Peyer's patch (tissue), 4 donors: ENCODE results near the gene CMTM8. TPM values are rescaled to one million over a fixed set of nuclear protein-coding genes. Genes with fewer than 3 reads are reported as not detected.

Experiments
- DNase-seq, 3 donors: peaks; one replicate each; pipeline ENCODE4 v3.0.0-alpha.2; 2017 to 2019
- H3K27ac ChIP-seq, 4 donors: fragments of 200-600 bp; sonication (generic); one replicate each; pipeline ENCODE4 v1.5.1; 2016 to 2019
- H3K27me3 ChIP-seq, 2 donors: fragments of 200-600 bp; sonication (generic); one replicate each; pipeline ENCODE4 v1.5.1; 2019
- H3K36me3 ChIP-seq, 3 donors: fragments of 200-600 bp; sonication (generic); one replicate each; pipeline ENCODE4 v1.5.1; 2016 to 2019
- H3K4me1 ChIP-seq, 4 donors: fragments of 200-600 bp; sonication (generic); one replicate each; pipeline ENCODE4 v1.5.1; 2016 to 2019
- H3K4me3 ChIP-seq, 4 donors: fragments of 200-600 bp; sonication (generic); 1 replicate in 3 of 4; 2 replicates in 1 of 4; pipeline ENCODE4 v1.5.1; 2016 to 2019; ENCODE audit warnings: mild to moderate bottlenecking in 1 of 4
- H3K9me3 ChIP-seq, 4 donors: fragments of 200-600 bp; sonication (generic); one replicate each; pipeline ENCODE4 v1.5.1; 2016 to 2019; ENCODE audit warnings: mild to moderate bottlenecking in 1 of 4
- POLR2A ChIP-seq, 2 donors: fragments of 450-650 bp; IDR thresholded peaks; one replicate each; pipeline ENCODE4 v1.5.1; 2017; ENCODE audit warnings: antibody characterized with exemption in 2 of 2, mild to moderate bottlenecking in 2 of 2, moderate library complexity in 2 of 2
- total RNA-seq, 4 donors: library from RNA; depleted of rRNA; stranded (reverse); fragments of >200 nt; gene quantifications; one replicate each; pipeline ENCODE4 v1.1.0, GENCODE V29; 2016
- TF ChIP-seq, protein P1 (sequence below), 6 experiments: fragments of 450-650 bp in 4 of 6; fragments of 200-600 bp in 2 of 6; sonication (generic) in 1 of 6; IDR thresholded peaks; one replicate each; pipeline ENCODE4 v1.5.1; 2017 to 2019; ENCODE audit warnings: antibody characterized with exemption in 6 of 6, mild to moderate bottlenecking in 3 of 6, moderate library complexity in 1 of 6

CMTM8 gene
- total RNA-seq, 4 donors from 2014 or later: 7.1 to 16.5 (median 13.1) TPM; not detected in 1

- no peaks in the 10 kb centered on the region for H3K27me3 ChIP-seq
- H3K4me3 ChIP-seq: no peak overlapping the region
- H3K36me3 ChIP-seq: no peaks in the 10 kb centered on the region
- H3K9me3 ChIP-seq: no peaks in the 10 kb centered on the region
- DNase-seq: peak in 2 of 3 donors; percentile 15 to 63
- TF ChIP-seq, protein P1, sequence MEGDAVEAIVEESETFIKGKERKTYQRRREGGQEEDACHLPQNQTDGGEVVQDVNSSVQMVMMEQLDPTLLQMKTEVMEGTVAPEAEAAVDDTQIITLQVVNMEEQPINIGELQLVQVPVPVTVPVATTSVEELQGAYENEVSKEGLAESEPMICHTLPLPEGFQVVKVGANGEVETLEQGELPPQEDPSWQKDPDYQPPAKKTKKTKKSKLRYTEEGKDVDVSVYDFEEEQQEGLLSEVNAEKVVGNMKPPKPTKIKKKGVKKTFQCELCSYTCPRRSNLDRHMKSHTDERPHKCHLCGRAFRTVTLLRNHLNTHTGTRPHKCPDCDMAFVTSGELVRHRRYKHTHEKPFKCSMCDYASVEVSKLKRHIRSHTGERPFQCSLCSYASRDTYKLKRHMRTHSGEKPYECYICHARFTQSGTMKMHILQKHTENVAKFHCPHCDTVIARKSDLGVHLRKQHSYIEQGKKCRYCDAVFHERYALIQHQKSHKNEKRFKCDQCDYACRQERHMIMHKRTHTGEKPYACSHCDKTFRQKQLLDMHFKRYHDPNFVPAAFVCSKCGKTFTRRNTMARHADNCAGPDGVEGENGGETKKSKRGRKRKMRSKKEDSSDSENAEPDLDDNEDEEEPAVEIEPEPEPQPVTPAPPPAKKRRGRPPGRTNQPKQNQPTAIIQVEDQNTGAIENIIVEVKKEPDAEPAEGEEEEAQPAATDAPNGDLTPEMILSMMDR (IDR thresholded peaks at IDR 0.05): peak in 3 of 6 experiments; percentile 22 to 36 (median 26)
- no peak for TF ChIP-seq POLR2A (IDR thresholded peaks at IDR 0.05)
- H3K27ac ChIP-seq: no peak overlapping the region
- H3K4me1 ChIP-seq: no peaks in the 10 kb centered on the region
Observed at GRCh38 chr3:32334675-32335074, 96.2 kb downstream of the CMTM8 start.

- no peaks in the 10 kb centered on the region for H3K36me3 ChIP-seq
- no peak overlapping the region for H3K4me3 ChIP-seq
- DNase-seq: no peak
- no peak for TF ChIP-seq POLR2A (IDR thresholded peaks at IDR 0.05)
- TF ChIP-seq, protein P1 (IDR thresholded peaks at IDR 0.05): no peak
- H3K9me3 ChIP-seq: no peaks in the 10 kb centered on the region
- H3K27ac ChIP-seq: no peak overlapping the region
- no peaks in the 10 kb centered on the region for H3K27me3 ChIP-seq
- peaks cover 0 to 2% (median 0%) of the 10 kb centered on the region in 4 donors for H3K4me1 ChIP-seq
Observed at GRCh38 chr3:32335365-32336112, 97.1 kb downstream of the CMTM8 start.

DNA sequence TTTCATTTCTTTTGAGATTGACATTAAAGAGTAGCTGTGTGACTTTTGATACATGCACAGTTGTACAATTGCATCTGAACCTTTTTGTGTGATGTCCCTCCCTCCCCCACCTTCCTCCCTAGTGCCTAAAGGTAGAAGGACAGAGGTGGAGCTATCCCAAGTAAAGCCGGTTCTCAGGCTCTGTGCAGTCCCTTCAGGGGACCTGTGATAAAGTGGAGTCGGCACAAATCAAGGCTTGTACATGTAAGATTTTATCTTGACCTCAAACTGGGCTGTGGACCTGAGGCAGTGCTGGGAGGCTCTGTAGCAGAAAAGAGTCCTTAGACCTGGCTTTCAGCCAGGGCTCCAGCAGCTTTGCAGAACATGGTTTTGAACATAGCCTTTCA, 97.6 kb downstream of the CMTM8 start:
- Histone ChIP-seq H3K9me3 (no peaks in the 10 kb centered on the region), H3K4me1 (peaks cover 0 to 8% (median 0%) of the 10 kb centered on the region in 4 donors), H3K36me3 (no peaks in the 10 kb centered on the region), H3K27me3 (no peaks in the 10 kb centered on the region), H3K27ac (no peak overlapping the region), H3K4me3 (no peak overlapping the region)
- no peak for DNase-seq
- no peak for TF ChIP-seq POLR2A (IDR thresholded peaks at IDR 0.05)
- TF ChIP-seq, protein P1 (IDR thresholded peaks at IDR 0.05): no peak

DNA sequence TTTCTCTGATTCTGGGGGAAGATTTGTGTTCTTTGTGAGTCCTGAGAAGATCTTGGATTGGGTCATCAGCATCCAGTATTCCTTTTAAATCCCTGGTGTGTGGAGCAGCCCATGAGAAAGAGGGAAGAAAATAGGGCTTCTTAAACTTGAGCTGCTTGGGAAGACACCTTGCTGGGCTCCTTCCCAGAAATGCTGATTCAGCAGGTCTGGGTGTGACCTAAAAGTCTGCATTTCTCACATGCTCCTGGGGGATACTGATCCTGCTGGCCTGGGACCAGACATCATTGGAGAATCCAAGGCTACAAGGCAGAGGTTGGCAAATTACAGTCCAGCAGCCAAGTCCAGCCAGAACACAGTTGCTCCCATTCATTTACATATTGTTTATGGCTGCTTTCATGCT, 99.0 kb downstream of the CMTM8 start:
- Histone ChIP-seq H3K27me3 (no peaks in the 10 kb centered on the region), H3K36me3 (no peaks in the 10 kb centered on the region), H3K4me3 (no peak overlapping the region), H3K9me3 (no peaks in the 10 kb centered on the region), H3K4me1 (peaks cover 0 to 8% (median 0%) of the 10 kb centered on the region in 4 donors), H3K27ac (no peak overlapping the region)
- TF ChIP-seq POLR2A (IDR thresholded peaks at IDR 0.05): no peak
- TF ChIP-seq, protein P1 (IDR thresholded peaks at IDR 0.05): no peak
- no peak for DNase-seq

- H3K27me3 ChIP-seq: no peaks in the 10 kb centered on the region
- peaks cover 0 to 8% (median 0%) of the 10 kb centered on the region in 4 donors for H3K4me1 ChIP-seq
- no peak overlapping the region for H3K4me3 ChIP-seq
- no peaks in the 10 kb centered on the region for H3K9me3 ChIP-seq
- TF ChIP-seq, protein P1 (IDR thresholded peaks at IDR 0.05): peak in 4 of 6 experiments; percentile 33 to 78 (median 67)
- TF ChIP-seq POLR2A (IDR thresholded peaks at IDR 0.05): no peak
- no peaks in the 10 kb centered on the region for H3K36me3 ChIP-seq
- peak in 1 of 3 donors; percentile 54 for DNase-seq
- H3K27ac ChIP-seq: no peak overlapping the region
Observed at GRCh38 chr3:32340039-32340438, 101.6 kb downstream of the CMTM8 start.
